Activated B cell treated with CpG ODN at 0.5 μM for 24 hours (primary cell): ENCODE data around the gene ZP1. TPM values are rescaled to one million over a fixed set of nuclear protein-coding genes. Genes with fewer than 3 reads are reported as not detected.

Source experiments
- ATAC-seq: fragments of 200-7000 bp; cut with Tn5 transposase; one replicate; pipeline ENCODE4 v1.10.0; 2021; ENCODE audit warnings: low read depth, mild to moderate bottlenecking, moderate library complexity
- CTCF ChIA-PET: fragments of 350-600 bp; sonication (Branson Sonifier 250); formaldehyde crosslinking; loops from one replicate; lab custom pipeline; 2021; ENCODE audit warnings: antibody characterized with exemption; lab: Charles Lee
- POLR2A ChIA-PET: fragments of 350-600 bp; sonication (Branson Sonifier 250); formaldehyde crosslinking; loops from one replicate; lab custom pipeline; 2021; ENCODE audit warnings: antibody characterized with exemption; lab: Charles Lee
- DNase-seq: peaks from one replicate; pipeline ENCODE4 v3.0.0; 2022
- H3K27ac Mint-ChIP-seq: one replicate; pipeline ENCODE4 v1.8.0; 2020; ENCODE audit warnings: mixed read lengths
- H3K27me3 Mint-ChIP-seq: one replicate; pipeline ENCODE4 v1.8.0; 2021; ENCODE audit warnings: mixed read lengths
- H3K36me3 Mint-ChIP-seq: one replicate; pipeline ENCODE4 v1.8.0; 2021; ENCODE audit warnings: low read depth, mixed read lengths
- H3K4me1 Mint-ChIP-seq: one replicate; pipeline ENCODE4 v1.8.0; 2021; ENCODE audit warnings: mixed read lengths
- H3K4me3 Mint-ChIP-seq: one replicate; pipeline ENCODE4 v1.8.0; 2020; ENCODE audit warnings: mild to moderate bottlenecking, mixed read lengths
- H3K9me3 Mint-ChIP-seq: one replicate; pipeline ENCODE4 v1.8.0; 2020; ENCODE audit warnings: mixed read lengths
- CTCF ChIP-seq: fragments of 200-600 bp; IDR thresholded peaks from one replicate; pipeline ENCODE4 v1.8.0; 2022; ENCODE audit warnings: antibody characterized with exemption, mild to moderate bottlenecking
- intact Hi-C: fragments of 100-400 bp; cut with micrococcal nuclease; formaldehyde crosslinking; loops from one replicate; pipeline ENCODE4 v1.15.1; 2024
- total RNA-seq: library from RNA; stranded (reverse); gene quantifications from 2 replicates; pipeline ENCODE4 v1.2.3, GENCODE V29; 2022

ZP1 gene
- total RNA-seq, 1 donor from 2014 or later = not detected

DNA sequence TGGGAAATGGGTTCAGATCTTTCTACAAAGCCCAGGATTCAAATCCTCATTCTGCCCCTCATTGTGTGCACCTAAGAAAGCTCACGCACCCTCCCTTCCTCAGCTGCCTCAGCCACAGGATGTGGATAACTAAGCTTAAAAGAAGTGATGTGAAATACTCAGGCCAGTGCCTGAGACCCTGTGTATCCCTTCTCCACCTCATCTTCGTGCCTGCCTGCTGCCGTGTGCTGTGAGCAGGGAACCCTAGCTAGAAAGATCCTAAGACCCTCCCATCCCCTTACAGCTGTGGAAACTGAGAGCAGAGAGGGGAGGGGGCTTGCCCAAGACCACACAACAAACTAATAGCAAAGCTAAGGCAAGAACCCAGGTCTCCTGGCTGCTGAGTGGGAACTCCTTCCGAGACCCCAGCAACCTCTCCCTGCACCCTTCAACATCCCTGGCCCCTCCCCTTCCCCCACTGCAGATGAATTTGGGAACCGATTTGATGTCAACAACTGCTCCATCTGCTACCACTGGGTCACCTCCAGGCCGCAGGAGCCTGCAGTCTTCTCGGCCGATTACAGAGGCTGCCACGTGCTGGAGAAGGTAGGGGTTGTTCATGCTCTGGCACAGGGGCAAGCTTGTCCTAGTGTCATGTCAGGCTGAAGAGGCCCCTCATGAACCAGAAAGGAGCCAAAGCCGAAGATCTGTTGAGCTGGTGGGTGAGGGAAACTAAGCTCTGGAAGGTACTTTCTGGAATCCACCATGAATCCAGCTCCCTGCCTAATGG lies 1.5 kb downstream of the ZP1 start:
- ATAC-seq (no peak), DNase-seq (no peak)
- Mint-ChIP-seq H3K4me3 (no peak overlapping the region), H3K4me1 (no peaks in the 10 kb centered on the region), H3K9me3 (no peaks in the 10 kb centered on the region), H3K27me3 (no peaks in the 10 kb centered on the region), H3K36me3 (no peaks in the 10 kb centered on the region), H3K27ac (no peak overlapping the region)
- POLR2A ChIA-PET = no interaction called here
- intact Hi-C loops = no loop called here
- no peak for TF ChIP-seq CTCF
- CTCF ChIA-PET = no interaction called here

- no peaks in the 10 kb centered on the region for H3K4me1 Mint-ChIP-seq
- intact Hi-C loops = no loop called here
- H3K9me3 Mint-ChIP-seq = no peaks in the 10 kb centered on the region
- no peaks in the 10 kb centered on the region for H3K36me3 Mint-ChIP-seq
- H3K4me3 Mint-ChIP-seq = no peak overlapping the region
- H3K27ac Mint-ChIP-seq = no peak overlapping the region
- ChIA-PET CTCF (no interaction called here), POLR2A (no interaction called here)
- H3K27me3 Mint-ChIP-seq = no peaks in the 10 kb centered on the region
- DNase-seq = no peak
- ATAC-seq = no peak
- no peak for TF ChIP-seq CTCF
Measured at GRCh38 chr11:60869451-60869825, 2.1 kb downstream of the ZP1 start.

GRCh38 chr11:60870276-60870675 lies 2.9 kb downstream of the ZP1 start:
- TF ChIP-seq CTCF = no peak
- no peaks in the 10 kb centered on the region for H3K9me3 Mint-ChIP-seq
- H3K36me3 Mint-ChIP-seq = no peaks in the 10 kb centered on the region
- no peak overlapping the region for H3K27ac Mint-ChIP-seq
- H3K4me3 Mint-ChIP-seq = no peak overlapping the region
- no peak for DNase-seq
- POLR2A ChIA-PET = no interaction called here
- ATAC-seq = no peak
- intact Hi-C loops = no loop called here
- H3K27me3 Mint-ChIP-seq = no peaks in the 10 kb centered on the region
- CTCF ChIA-PET = no interaction called here
- no peaks in the 10 kb centered on the region for H3K4me1 Mint-ChIP-seq

DNA sequence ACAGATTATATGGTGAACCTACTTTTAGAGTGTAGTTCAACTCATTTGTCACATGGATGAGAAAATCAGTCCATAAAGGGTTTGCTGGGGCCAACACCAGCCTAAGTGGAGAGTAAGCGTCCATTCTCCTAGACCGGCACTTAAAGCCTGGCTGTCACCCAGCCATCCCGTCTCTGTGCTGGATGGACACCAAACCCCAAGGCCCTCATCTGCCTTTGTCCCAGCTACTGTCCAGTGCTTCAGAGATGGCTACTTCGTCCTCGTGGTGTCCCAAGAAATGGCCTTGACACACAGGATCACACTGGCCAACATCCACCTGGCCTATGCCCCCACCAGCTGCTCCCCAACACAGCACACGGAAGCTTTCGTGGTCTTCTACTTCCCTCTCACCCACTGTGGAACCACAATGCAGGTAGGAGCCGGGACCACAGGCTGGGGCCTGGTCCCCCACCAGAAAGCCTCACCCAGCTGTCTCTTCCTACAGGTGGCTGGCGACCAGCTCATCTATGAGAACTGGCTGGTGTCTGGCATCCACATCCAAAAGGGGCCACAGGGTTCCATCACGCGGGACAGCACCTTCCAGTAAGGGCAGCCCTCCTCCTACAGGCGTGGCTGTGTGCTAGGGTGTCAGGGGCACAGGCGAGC lies 3.5 kb downstream of the ZP1 start:
- Mint-ChIP-seq H3K36me3 (no peaks in the 10 kb centered on the region), H3K4me3 (no peak overlapping the region), H3K27ac (no peak overlapping the region), H3K4me1 (no peaks in the 10 kb centered on the region), H3K9me3 (no peaks in the 10 kb centered on the region), H3K27me3 (no peaks in the 10 kb centered on the region)
- POLR2A ChIA-PET = no interaction called here
- intact Hi-C loops = no loop called here
- ATAC-seq = no peak
- CTCF ChIA-PET = interaction anchor here (1.0 kb wide), 1 partner anchor 28 kb away, joined by 4 read pairs; no protein-coding TSS in a partner anchor
- no peak for TF ChIP-seq CTCF
- DNase-seq = no peak

GRCh38 chr11:60871378-60872061 lies 4.2 kb downstream of the ZP1 start:
- no peak overlapping the region for H3K4me3 Mint-ChIP-seq
- POLR2A ChIA-PET = no interaction called here
- no peaks in the 10 kb centered on the region for H3K9me3 Mint-ChIP-seq
- no peaks in the 10 kb centered on the region for H3K4me1 Mint-ChIP-seq
- ATAC-seq (no peak), DNase-seq (no peak)
- CTCF ChIA-PET = interaction anchor here (1.0 kb wide), 1 partner anchor 28 kb away, joined by 4 read pairs; no protein-coding TSS in a partner anchor
- H3K27ac Mint-ChIP-seq = no peak overlapping the region
- intact Hi-C loops = no loop called here
- no peaks in the 10 kb centered on the region for H3K36me3 Mint-ChIP-seq
- no peaks in the 10 kb centered on the region for H3K27me3 Mint-ChIP-seq
- TF ChIP-seq CTCF = no peak
